ENCODE measurements around the gene ZFAND2A.

DNA sequence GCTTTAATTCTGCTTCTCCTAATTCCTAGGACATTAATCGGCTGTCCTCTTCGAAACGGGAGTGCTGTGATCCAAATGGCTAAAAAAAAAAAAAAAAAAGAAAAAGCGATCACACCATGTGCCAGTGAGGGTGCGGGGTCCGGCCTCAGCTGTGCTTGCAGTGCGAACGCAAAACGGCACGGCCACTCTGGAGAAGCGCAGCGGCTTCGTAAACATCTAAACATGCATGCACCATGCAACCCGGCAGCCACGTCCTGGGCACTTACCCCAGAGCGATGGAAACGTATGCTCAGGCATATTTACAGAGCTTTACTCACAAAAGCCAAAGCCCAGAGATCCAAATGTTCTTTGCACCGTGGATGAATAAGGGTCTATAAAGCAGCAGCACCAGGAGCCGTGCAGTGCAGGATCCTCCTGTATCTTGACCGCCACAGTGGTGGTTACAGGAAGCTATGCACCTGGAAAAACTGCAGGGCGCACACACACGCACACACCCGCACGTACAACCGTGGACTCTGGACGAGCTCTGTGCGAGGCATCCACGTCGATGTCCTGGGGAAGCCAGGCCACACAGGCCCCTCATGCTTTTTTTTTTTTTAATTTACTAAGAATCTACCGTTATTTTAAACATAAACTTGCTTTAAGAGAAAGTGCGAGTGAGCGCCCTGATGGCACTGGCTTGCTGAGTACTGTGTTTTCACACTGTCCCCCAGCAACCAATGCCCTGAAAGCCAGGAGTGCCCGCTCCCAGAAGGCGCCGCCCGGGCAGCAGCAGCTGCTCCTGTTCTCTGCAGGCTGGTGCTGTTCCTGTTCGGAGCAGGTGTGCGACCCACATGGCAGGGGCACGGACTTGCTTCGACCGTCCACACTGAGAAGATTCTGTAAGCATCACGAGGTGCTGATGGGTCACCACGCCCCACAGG, 47.1 kb downstream of the ZFAND2A start:
- no peak for TF ChIP-seq POLR2A (IDR thresholded peaks at IDR 0.05)
- TF ChIP-seq CTCF (IDR thresholded peaks at IDR 0.05): no peak

All from right lobe of liver (tissue), 4 donors.